Lung (tissue), 12 donors: ENCODE data around the gene DST. TPM values are rescaled to one million over a fixed set of nuclear protein-coding genes. Genes with fewer than 3 reads are reported as not detected.

Experiments
- ATAC-seq: fragments of 200-7000 bp; cut with Tn5 transposase; one replicate; pipeline ENCODE4 v1.9.1; 2020; ENCODE audit warnings: moderate number of reproducible peaks; ENCODE audit not compliant: insufficient read depth, low FRiP score
- DNase-seq, 3 donors: peaks; one replicate each; pipeline ENCODE4 v3.0.0-alpha.2; 2013 to 2017
- H3K27ac ChIP-seq, 2 donors: one replicate each; pipeline ENCODE4 v1.5.1; 2013; ENCODE audit warnings: mild to moderate bottlenecking in 2 of 2, moderate library complexity in 2 of 2, control low read depth in 1 of 2, inconsistent platforms in 1 of 2, low read depth in 1 of 2, low read length in 1 of 2
- H3K27me3 ChIP-seq, 3 donors: one replicate each; pipeline ENCODE4 v1.5.1; 2013; ENCODE audit warnings: low read length in 2 of 3; ENCODE audit not compliant: control insufficient read depth in 3 of 3, insufficient read depth in 3 of 3
- H3K36me3 ChIP-seq, 4 donors: one replicate each; pipeline ENCODE4 v1.5.1; 2013; ENCODE audit warnings: low read length in 4 of 4, mild to moderate bottlenecking in 1 of 4, moderate library complexity in 1 of 4; ENCODE audit not compliant: control insufficient read depth in 4 of 4, insufficient read depth in 4 of 4
- H3K4me1 ChIP-seq, 5 donors: one replicate each; pipeline ENCODE4 v1.5.1; 2013; ENCODE audit warnings: low read length in 5 of 5, mild to moderate bottlenecking in 2 of 5, moderate library complexity in 1 of 5; ENCODE audit not compliant: control insufficient read depth in 5 of 5, insufficient read depth in 5 of 5
- H3K4me3 ChIP-seq: one replicate; pipeline ENCODE4 v1.5.1; 2013; ENCODE audit warnings: mild to moderate bottlenecking, control low read depth, moderate library complexity
- H3K9ac ChIP-seq, 2 donors: one replicate each; pipeline ENCODE4 v1.5.1; 2013; ENCODE audit warnings: low read length in 2 of 2, control low read depth in 1 of 2; ENCODE audit not compliant: insufficient read depth in 1 of 2
- H3K9me3 ChIP-seq, 4 donors: one replicate each; pipeline ENCODE4 v1.5.1; 2013; ENCODE audit warnings: low read length in 3 of 4, mild to moderate bottlenecking in 1 of 4, moderate library complexity in 1 of 4; ENCODE audit not compliant: control insufficient read depth in 4 of 4, insufficient read depth in 3 of 4
- CTCF ChIP-seq: IDR thresholded peaks from 2 replicates; pipeline ENCODE4 v1.5.1; 2012; ENCODE audit warnings: mild to moderate bottlenecking; ENCODE audit errors: control extremely low read depth, extremely low read depth
- WGBS, 2 donors: extraction: QIAGEN DNeasy Blood & Tissue Kit; methylation state at CpG; one replicate each; pipeline ENCODE4 v1.1.7; 2013; 5-methylcytosine and 5-hydroxymethylcytosine counted together
- polyA plus RNA-seq, 2 donors: library from polyadenylated mRNA; stranded (reverse); fragments of 200-250 nt; gene quantifications; one replicate each; pipeline ENCODE4 v1.2.1, GENCODE V29; 2013
- total RNA-seq, 2 donors: library from RNA; depleted of rRNA in 1 of 2; stranded (reverse); fragments of >200 nt in 1 of 2; gene quantifications; one replicate each; pipeline ENCODE4 v1.2.1, GENCODE V29; 2014 to 2021
- donor health status: control.
- donor health status: control.
- donor health status: Bipolar disorder and iron deficiency.
- donor health status: healthy.
- donor health status: DM: yes; HTN: yes; CAD: no.

The DST gene
- total and polyA plus RNA-seq, 4 donors, result 40.7 to 835 (median 201) TPM

DNA sequence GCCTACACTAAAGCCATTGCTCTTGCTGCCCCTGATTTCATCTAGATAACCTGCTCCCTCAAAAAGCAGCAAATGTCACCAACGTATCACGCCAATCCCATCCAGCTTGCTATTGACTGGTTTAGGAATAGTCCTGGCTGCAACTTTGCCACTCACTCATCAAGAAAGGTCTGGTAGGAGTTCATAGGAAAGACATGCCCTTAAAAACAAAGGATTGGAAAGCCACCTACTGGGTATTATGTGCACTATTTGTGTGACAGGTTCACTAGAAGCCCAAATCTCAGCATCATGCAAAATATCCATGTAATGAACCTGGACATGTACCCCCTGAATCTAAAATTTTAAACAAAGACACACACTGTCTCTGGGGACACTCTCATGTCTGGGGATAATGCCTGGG is 224.9 kb downstream of the DST start:
- DNase-seq (no peak), ATAC-seq (no peak)
- no peak for TF ChIP-seq CTCF
- Histone ChIP-seq H3K27ac (no peak overlapping the region), H3K27me3 (no peaks in the 10 kb centered on the region), H3K4me3 (no peak overlapping the region), H3K4me1 (peaks cover 0 to 16% (median 0%) of the 10 kb centered on the region in 5 donors), H3K36me3 (no peaks in the 10 kb centered on the region), H3K9ac (no peak overlapping the region), H3K9me3 (no peaks in the 10 kb centered on the region)
- 92 to 98% methylated on average over 2 of the region's 2 CpGs for WGBS, 2 donors

- no peaks in the 10 kb centered on the region for H3K9me3 ChIP-seq
- ATAC-seq, result no peak
- no peaks in the 10 kb centered on the region for H3K36me3 ChIP-seq
- H3K4me1 ChIP-seq, result peaks cover 0 to 16% (median 0%) of the 10 kb centered on the region in 5 donors
- no peak overlapping the region for H3K27ac ChIP-seq
- no peak overlapping the region for H3K4me3 ChIP-seq
- H3K9ac ChIP-seq, result no peak overlapping the region
- WGBS, 2 donors, result 82 to 89% methylated on average over 2 of the region's 2 CpGs
- no peaks in the 10 kb centered on the region for H3K27me3 ChIP-seq
- no peak for DNase-seq
- TF ChIP-seq CTCF, result no peak
These were observed 226.4 kb downstream of the DST start for GRCh38 chr6:56416247-56416646.

DNA sequence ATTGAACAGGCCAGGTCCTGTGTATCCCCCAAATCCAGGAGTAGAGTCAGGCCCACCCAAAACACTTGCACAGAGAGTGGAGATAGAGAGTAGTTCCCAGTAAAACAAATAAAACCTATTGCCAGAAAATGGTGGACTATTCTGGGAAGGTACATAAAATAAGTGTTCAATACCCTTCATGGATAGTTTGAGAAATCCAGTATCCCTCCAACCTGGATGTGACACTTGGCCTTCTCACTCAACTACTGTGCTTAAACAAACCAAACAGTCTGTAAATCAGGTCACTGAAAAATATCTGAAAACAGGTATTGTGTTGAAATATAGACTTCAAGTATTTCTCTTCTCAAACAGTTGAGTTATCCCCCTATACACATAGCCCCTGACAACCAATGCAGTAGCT is 233.7 kb downstream of the DST start:
- Histone ChIP-seq H3K27me3 (no peaks in the 10 kb centered on the region), H3K9ac (no peak overlapping the region), H3K9me3 (no peaks in the 10 kb centered on the region), H3K4me1 (peaks cover 0 to 2% (median 0%) of the 10 kb centered on the region in 5 donors), H3K4me3 (no peak overlapping the region), H3K36me3 (no peaks in the 10 kb centered on the region), H3K27ac (no peak overlapping the region)
- no peak for DNase-seq
- ATAC-seq, result no peak
- TF ChIP-seq CTCF, result no peak
